ENCODE data around the gene MYL4. TPM values are rescaled to one million over a fixed set of nuclear protein-coding genes. Genes with fewer than 3 reads are reported as not detected.

MYL4 gene
- total RNA-seq, 1 experiment from 2014 or later, result not detected

Other genes with a start within 250 kb of the MYL4 start
- 1.8 TPM in 2 replicates for gene RPRML, start 230.1 kb upstream of the MYL4 start, total RNA-seq (2014; rRNA removed; shearing (Covaris generic))
- gene CDC27, start 20.1 kb upstream of the MYL4 start, total RNA-seq (2014; rRNA removed; shearing (Covaris generic)), result 45.9 and 67.7 TPM in 2 replicates
- gene ITGB3, start 44.5 kb downstream of the MYL4 start, total RNA-seq (2014; rRNA removed; shearing (Covaris generic)), result 0.07 and 0.35 TPM in 2 replicates
- 2.3 and 6.9 TPM in 2 replicates for gene EFCAB13, start 114.6 kb downstream of the MYL4 start, total RNA-seq (2014; rRNA removed; shearing (Covaris generic))